GM12801 (cell line): ENCODE results near the gene PLXNA4.

Experiments
- CTCF ChIP-seq: IDR thresholded peaks from one replicate; pipeline ENCODE4 v1.5.1; 2011; ENCODE audit warnings: control low read depth; ENCODE audit not compliant: insufficient read length; ENCODE audit errors: extremely low read depth

PLXNA4 gene

GRCh38 chr7:132244903-132245480, 331.3 kb downstream of the PLXNA4 start:
- TF ChIP-seq CTCF = no peak

DNA sequence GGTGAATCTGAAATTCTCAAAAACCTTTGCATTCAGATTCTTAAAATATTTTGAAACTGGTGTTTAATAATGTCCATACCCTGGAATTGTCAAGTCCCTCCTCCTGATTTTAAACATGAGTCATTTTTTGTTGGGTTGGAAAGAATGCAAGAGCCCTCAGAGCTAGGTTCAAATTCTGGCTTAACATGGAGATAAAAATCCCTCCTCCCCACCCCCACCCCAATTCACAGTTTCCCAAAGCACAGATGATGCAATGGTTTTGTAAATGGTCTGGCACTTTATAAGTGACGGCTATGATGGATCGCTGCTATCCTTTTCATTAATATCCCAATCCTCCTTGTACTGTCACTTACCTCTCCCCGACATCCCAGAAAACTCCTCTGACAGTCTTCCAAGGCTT, 332.8 kb downstream of the PLXNA4 start:
- TF ChIP-seq CTCF = no peak

GRCh38 chr7:132243051-132243450, 333.2 kb downstream of the PLXNA4 start:
- no peak for TF ChIP-seq CTCF

GRCh38 chr7:132242192-132242812, 334.0 kb downstream of the PLXNA4 start:
- no peak for TF ChIP-seq CTCF

DNA sequence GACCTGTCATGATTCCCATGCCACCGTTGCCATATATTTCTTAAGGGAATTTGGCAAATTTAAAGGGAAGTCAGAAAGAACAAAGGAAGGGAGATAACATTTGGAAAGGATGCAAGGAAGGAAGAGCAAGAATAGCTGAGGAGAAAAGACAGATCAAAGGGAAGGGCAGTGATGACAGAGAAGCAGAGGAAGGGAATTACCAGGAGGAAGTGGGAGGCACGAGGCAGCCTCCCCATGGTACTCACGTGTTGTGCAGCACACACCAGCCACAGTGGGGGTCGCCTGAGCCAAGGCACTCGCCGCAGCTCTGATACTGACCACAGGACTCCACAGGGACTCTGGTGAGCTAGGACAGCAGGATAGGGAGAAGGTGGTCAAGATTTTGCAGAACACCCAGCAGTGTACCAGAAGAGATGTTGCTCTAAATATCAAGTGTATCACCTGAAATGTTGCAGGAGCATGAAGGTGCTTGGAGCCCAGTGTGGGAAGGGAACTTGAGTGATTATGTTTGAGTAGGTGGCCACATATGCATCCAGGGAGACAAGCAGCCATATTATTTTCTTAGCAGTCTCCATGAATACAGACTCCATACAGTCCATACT, 335.3 kb downstream of the PLXNA4 start:
- TF ChIP-seq CTCF = no peak

- no peak for TF ChIP-seq CTCF
Observed at GRCh38 chr7:132240262-132240661, 336.0 kb downstream of the PLXNA4 start.

DNA sequence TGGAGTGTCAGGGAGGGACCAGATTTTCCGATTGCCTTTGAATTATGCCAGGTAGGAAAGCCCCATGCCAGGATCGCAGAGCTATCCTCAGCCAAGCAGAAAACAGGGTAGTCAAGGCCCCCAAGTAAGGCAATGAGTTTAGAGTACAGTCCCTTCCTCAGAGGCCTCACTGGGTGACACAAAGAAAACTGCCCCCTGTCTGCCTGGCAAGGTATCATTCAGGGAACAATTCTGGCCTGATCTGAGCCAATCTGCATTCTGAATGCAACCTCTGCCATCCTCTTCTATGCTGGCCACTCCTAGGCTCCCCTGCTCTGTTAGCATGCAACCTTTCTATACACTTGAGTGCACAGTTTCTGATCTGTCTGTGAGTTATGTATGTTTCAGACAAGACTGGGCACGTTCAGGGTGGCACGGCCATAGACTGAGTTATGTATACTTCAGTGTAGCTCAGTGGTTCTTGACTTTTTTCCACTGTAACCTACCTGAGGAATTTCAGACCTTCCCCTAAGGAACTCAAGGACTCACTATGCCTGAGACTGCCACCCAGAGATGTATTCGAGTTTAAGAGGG, 336.8 kb downstream of the PLXNA4 start:
- TF ChIP-seq CTCF = no peak
